ENCODE results near the gene SUMF1.
"Not testable (repeated sequence)": the region's sequence is repeated elsewhere in the genome, so short reads cannot be mapped to it uniquely, and the experiment has no call there.

Gene SUMF1

DNA sequence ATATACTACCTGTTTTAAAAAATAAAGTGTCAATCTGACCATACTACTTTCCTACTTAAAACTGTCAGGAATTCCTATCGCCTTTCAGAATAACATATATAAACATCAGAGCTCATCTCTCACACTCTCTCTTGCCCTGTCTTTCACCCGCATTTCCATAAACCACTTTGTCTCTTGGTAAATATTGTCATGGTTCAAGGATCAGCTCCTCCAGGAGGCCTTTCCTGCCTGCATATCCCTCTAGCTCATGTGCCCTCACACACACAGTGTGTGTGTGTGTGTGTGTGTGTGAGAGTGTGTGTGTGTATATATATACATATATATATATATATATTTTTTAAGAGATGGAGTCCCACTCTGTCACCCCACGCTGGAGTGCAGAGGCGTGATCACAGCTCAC lies 6.7 kb downstream of the SUMF1 start:
- no peak for DNase-seq (ENCODE audit: low read depth)

- DNase-seq (ENCODE audit: low read depth) = no peak
Measured at GRCh38 chr3:4458961-4459360, 8.1 kb downstream of the SUMF1 start.

DNA sequence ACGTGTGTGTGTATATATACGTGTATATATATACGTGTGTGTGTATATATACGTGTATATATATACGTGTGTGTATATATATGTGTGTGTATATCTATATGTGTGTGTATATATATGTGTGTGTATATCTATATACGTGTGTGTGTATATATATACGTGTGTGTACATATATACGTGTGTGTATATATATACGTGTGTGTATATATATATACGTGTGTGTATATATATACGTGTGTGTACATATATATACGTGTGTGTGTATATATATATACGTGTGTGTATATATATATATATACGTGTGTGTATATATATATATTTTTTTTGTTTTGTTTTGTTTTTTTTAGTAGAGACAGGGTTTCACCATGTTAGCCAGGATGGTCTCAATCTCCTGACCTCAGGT lies 10.3 kb downstream of the SUMF1 start:
- not testable (repeated sequence) for DNase-seq (ENCODE audit: low read depth)

GRCh38 chr3:4454142-4454541 lies 12.9 kb downstream of the SUMF1 start:
- no peak for DNase-seq (ENCODE audit: low read depth)

- DNase-seq (ENCODE audit: low read depth) = no peak
Measured at GRCh38 chr3:4449043-4449805, 17.8 kb downstream of the SUMF1 start.

DNA sequence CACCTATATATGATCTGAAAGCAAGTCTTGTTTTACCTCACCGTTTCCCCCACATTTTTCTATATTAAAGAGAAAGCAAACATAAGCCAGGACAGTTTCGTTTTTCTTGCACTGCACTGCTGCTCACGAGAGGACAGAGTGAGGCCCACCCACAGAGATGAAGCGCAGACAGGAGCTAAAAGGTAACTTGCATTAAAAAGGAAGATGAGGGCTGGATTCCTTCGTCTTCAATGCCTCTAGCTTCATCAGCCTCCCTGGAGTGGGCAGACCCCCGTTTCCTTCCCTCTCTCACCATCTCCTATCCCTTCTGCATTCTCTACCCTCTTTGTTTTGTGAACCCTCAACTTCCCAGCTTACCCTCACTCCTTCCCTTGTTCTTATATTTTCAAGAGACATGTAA lies 18.9 kb downstream of the SUMF1 start:
- DNase-seq (ENCODE audit: low read depth) = no peak

DNA sequence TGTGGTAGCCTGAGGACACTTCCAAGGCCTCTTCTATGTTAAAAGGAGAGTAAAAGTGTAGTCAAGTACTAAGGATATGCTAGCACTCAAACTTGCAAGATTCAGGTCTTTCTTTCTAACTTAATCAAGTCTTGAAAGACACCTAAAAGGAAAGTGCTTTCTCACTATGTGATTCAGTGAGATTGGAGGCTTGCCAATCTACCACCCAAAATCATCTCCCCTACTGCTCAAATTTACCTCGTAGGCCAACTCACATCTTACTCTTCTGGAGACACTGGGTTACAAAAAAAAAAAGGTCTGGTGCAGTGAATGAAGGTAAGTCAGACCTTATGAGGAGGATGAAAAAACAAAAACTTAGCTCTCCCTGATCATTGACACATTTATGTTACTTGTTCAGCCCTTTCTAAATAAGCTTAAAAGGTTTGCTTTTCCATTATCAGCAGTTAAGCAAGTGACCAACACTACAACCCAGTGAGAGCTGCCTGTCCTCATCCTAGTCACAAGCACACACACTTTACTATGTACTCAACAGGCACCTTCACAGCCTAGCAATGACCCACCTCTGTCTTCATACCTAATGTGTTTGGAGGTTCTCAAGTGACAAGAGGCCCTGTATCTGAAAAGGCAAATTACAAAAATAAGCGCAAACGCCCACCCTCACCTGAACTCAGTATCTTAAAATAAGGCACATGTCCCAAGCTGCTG lies 19.6 kb downstream of the SUMF1 start:
- no peak for DNase-seq (ENCODE audit: low read depth)

GRCh38 chr3:4440951-4441350 lies 26.1 kb downstream of the SUMF1 start:
- DNase-seq (ENCODE audit: low read depth) = no peak

- DNase-seq (ENCODE audit: low read depth) = no peak
Measured at GRCh38 chr3:4438296-4438695, 28.8 kb downstream of the SUMF1 start.

DNA sequence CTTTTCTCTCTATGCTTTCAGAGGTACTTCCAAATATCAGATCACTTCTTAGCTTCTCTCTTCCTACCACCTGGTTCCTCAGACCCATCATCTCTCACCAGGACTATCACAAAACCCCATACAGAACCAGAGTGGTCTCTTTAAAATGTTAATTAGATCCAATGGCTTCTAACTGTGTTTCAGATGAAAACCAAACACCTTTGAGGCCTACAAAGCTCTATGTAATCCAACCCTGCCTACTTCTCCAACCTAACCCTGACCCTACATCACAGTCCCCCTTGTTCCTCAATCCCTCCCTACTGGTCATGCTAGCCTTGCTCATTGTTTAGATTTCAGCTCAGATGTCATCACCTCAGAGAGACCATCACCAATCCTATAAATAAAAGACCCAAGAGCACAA lies 34.8 kb downstream of the SUMF1 start:
- no peak for DNase-seq (ENCODE audit: low read depth)

DNA sequence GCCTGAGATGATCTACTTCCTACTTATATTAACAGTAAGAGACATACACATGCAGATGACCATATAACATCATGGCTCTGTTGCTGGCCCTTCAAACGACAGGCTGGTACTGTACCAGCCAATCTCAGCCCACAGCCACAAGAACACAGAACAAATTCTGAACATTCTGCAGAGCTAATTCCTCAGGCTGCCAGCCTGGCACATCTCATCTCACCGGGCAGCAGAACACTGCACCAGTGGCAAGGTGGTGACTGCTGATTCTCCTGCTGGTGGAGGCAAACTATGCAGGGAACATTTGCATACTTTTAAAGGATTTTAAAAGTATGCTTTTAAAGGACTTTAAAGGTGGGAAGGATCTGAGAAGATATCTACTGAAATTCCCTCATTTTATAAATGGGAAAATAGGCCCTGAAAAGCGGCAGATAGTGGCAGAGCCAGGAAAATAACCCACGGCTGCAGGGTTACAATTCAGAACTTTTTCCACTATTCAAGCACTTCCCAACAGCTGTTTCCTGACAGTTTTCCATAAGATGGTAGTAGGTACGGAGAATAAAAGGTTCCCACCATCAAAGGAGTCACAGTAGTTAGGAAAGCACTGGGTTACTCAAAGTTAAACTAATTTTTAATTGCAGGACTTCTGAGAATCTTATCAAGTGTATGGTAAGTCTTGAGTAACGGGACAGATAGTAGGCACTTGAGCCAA lies 37.3 kb downstream of the SUMF1 start:
- no peak for DNase-seq (ENCODE audit: low read depth)

- no peak for DNase-seq (ENCODE audit: low read depth)
Measured at GRCh38 chr3:4426782-4427344, 40.2 kb downstream of the SUMF1 start.

GRCh38 chr3:4426261-4426781 lies 40.7 kb downstream of the SUMF1 start:
- no peak for DNase-seq (ENCODE audit: low read depth)

- no peak for DNase-seq (ENCODE audit: low read depth)
Measured at GRCh38 chr3:4425707-4426106, 41.4 kb downstream of the SUMF1 start.

DNA sequence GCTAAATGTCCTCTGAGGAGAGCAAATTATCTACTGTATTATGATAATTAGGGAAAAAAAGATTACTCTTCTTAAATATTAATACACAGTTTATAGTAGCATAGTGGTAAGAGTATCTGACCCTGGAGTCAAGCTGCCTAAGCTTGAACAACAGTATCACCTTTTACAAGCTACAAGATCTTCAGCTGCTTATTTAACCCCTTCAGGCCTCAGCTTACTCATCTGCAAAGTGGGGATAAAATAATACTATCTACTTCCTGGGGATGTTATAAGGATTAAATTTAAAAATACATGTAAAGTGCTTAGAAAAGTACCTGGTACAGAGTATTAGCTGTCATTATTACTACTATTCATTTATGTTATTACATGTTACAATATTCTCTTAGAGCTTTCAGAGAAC lies 42.0 kb downstream of the SUMF1 start:
- DNase-seq (ENCODE audit: low read depth) = no peak

- DNase-seq (ENCODE audit: low read depth) = no peak
Measured at GRCh38 chr3:4421121-4421520, 45.9 kb downstream of the SUMF1 start.

GRCh38 chr3:4419920-4420319 lies 47.1 kb downstream of the SUMF1 start:
- DNase-seq (ENCODE audit: low read depth) = no peak

DNA sequence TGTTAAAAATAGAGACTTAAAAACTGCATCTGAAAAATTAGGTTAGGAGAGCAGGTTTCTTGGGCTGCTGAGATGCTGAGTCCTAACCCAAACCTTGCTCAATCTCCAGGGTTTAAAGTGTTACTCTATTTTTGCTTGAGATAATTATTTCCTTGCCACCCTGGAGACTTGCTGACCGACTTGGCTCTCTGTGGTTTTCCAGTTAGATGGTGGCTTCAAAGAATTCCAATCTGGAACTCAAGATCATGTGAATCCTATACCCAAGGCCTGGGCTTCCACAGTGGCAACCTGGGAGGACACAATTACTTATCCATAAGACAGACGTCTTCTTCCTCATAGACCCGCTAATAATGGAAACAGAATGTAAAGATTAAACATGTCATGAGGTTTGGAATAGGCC lies 47.7 kb downstream of the SUMF1 start:
- DNase-seq (ENCODE audit: low read depth) = no peak

GRCh38 chr3:4418156-4418555 lies 48.9 kb downstream of the SUMF1 start:
- no peak for DNase-seq (ENCODE audit: low read depth)

GRCh38 chr3:4417449-4417848 lies 49.6 kb downstream of the SUMF1 start:
- DNase-seq (ENCODE audit: low read depth) = no peak

DNA sequence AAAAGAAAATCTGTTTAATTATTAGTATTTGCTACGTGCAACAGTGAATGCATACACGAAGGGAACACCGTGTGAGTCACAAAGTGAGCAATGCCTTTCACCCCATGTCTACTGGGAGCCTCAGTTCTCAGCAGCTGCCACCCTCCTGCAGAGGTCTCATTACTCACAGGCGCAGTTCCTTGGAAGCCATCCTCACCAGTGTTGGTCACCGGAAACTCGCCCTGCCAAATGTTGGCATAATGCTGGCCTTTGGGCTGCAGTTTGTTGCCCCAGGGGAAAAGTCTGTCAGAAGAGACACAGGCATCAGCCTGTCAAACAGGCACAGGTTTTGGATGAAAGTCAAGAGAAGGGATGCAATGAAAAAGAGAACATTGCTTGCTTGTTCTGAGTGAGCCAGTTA lies 50.1 kb downstream of the SUMF1 start:
- no peak for DNase-seq (ENCODE audit: low read depth)

GRCh38 chr3:4416427-4416945 lies 50.6 kb downstream of the SUMF1 start:
- DNase-seq (ENCODE audit: low read depth) = no peak

Data from stimulated activated CD8-positive, alpha-beta memory T cell treated with anti-CD3 and anti-CD28 coated beads, Interleukin-15, amount 100 ng/mL, for 24 hours (primary cell).